ENCODE measurements around the gene PALM3.

The PALM3 gene

GRCh38 chr19:14078411-14078810 lies 16.5 kb upstream of the PALM3 start:
- Histone ChIP-seq H3K4me3 (ENCODE audit: severe bottlenecking) (no peak overlapping the region), H3K27ac (ENCODE audit: poor library complexity, severe bottlenecking) (no peak overlapping the region), H3K4me1 (ENCODE audit: insufficient read depth, poor library complexity, severe bottlenecking) (no peaks in the 10 kb centered on the region), H3K9me3 (ENCODE audit: severe bottlenecking) (no peaks in the 10 kb centered on the region), H3K36me3 (ENCODE audit: low read depth) (no peaks in the 10 kb centered on the region), H3K27me3 (ENCODE audit: insufficient read depth, poor library complexity, severe bottlenecking) (no peaks in the 10 kb centered on the region)
- ATAC-seq (ENCODE audit: low read depth): no peak
- no peak for DNase-seq (ENCODE audit: low spot score)
- no peak for TF ChIP-seq CTCF (IDR thresholded peaks at IDR 0.05; ENCODE audit: poor library complexity, severe bottlenecking)

- ATAC-seq (ENCODE audit: low read depth) (peak; percentile 33; the same call in 2 of the 3 replicates), DNase-seq (ENCODE audit: low spot score) (no peak)
- Histone ChIP-seq H3K36me3 (ENCODE audit: low read depth) (no peaks in the 10 kb centered on the region), H3K27ac (ENCODE audit: poor library complexity, severe bottlenecking) (peak overlapping the region; percentile 32), H3K9me3 (ENCODE audit: severe bottlenecking) (no peaks in the 10 kb centered on the region), H3K27me3 (ENCODE audit: insufficient read depth, poor library complexity, severe bottlenecking) (peaks cover 8% of the 10 kb centered on the region), H3K4me3 (ENCODE audit: severe bottlenecking) (peak overlapping the region; percentile 62), H3K4me1 (ENCODE audit: insufficient read depth, poor library complexity, severe bottlenecking) (no peaks in the 10 kb centered on the region)
- TF ChIP-seq CTCF (IDR thresholded peaks at IDR 0.05; ENCODE audit: poor library complexity, severe bottlenecking): no peak
Observed at GRCh38 chr19:14073925-14074838, 12.3 kb upstream of the PALM3 start.

- DNase-seq (ENCODE audit: low spot score): no peak
- peak; percentile 71 for ATAC-seq (ENCODE audit: low read depth)
- TF ChIP-seq CTCF (IDR thresholded peaks at IDR 0.05; ENCODE audit: poor library complexity, severe bottlenecking): peak; percentile 98
- no peaks in the 10 kb centered on the region for H3K36me3 ChIP-seq (ENCODE audit: low read depth)
- no peaks in the 10 kb centered on the region for H3K4me1 ChIP-seq (ENCODE audit: insufficient read depth, poor library complexity, severe bottlenecking)
- peak overlapping the region; percentile 32 for H3K27ac ChIP-seq (ENCODE audit: poor library complexity, severe bottlenecking)
- H3K27me3 ChIP-seq (ENCODE audit: insufficient read depth, poor library complexity, severe bottlenecking): peaks cover 8% of the 10 kb centered on the region
- H3K4me3 ChIP-seq (ENCODE audit: severe bottlenecking): peak overlapping the region; percentile 62
- no peaks in the 10 kb centered on the region for H3K9me3 ChIP-seq (ENCODE audit: severe bottlenecking)
Observed at GRCh38 chr19:14073261-14073924, 11.5 kb upstream of the PALM3 start.

- peak within 1 kb of the TSS; percentile 62 for H3K4me3 ChIP-seq (ENCODE audit: severe bottlenecking)
- H3K27me3 ChIP-seq (ENCODE audit: insufficient read depth, poor library complexity, severe bottlenecking): peaks cover 8% of the 10 kb centered on the region
- no peaks in the 10 kb centered on the region for H3K36me3 ChIP-seq (ENCODE audit: low read depth)
- H3K9me3 ChIP-seq (ENCODE audit: severe bottlenecking): no peaks in the 10 kb centered on the region
- peak; percentile 12; the same call in 1 of the 3 replicates for ATAC-seq (ENCODE audit: low read depth)
- no peak for DNase-seq (ENCODE audit: low spot score)
- no peaks in the 10 kb centered on the region for H3K4me1 ChIP-seq (ENCODE audit: insufficient read depth, poor library complexity, severe bottlenecking)
- peak within 1 kb of the TSS; percentile 32 for H3K27ac ChIP-seq (ENCODE audit: poor library complexity, severe bottlenecking)
- TF ChIP-seq CTCF (IDR thresholded peaks at IDR 0.05; ENCODE audit: poor library complexity, severe bottlenecking): no peak
Observed at GRCh38 chr19:14072535-14073260, 10.8 kb upstream of the PALM3 start, which contains the start of gene MISP3. TSS of gene MISP3 (plus strand) at chr19:14072786. CDS start at chr19:14073310, 524 bp downstream.
